MM.1S (cell line): Measurements from ENCODE around the gene VGLL4.

ENCODE experiments used
- DNase-seq: peaks from one replicate; pipeline ENCODE4 v3.0.0-alpha.2; 2015
- H2AFZ ChIP-seq: fragments of 300-600 bp; sonication (generic); 2 replicates; pipeline ENCODE4 v1.6.0; 2016; ENCODE audit warnings: antibody characterized with exemption, low read length
- H3F3A ChIP-seq: fragments of 300-600 bp; sonication (generic); 2 replicates; pipeline ENCODE4 v1.6.1; 2016; ENCODE audit warnings: mild to moderate bottlenecking, antibody characterized with exemption, low read length, moderate library complexity, mixed read lengths; ENCODE audit not compliant: insufficient read depth
- H3K27ac ChIP-seq: fragments of 300-600 bp; sonication (generic); 2 replicates; pipeline ENCODE4 v1.5.1; 2016; ENCODE audit warnings: mild to moderate bottlenecking, low read length
- H3K27me3 ChIP-seq: fragments of 300-600 bp; sonication (generic); replicated peaks from 2 replicates; pipeline ENCODE4 v1.6.0; 2016; ENCODE audit warnings: low read length; ENCODE audit not compliant: insufficient read depth
- H3K36me3 ChIP-seq: fragments of 300-600 bp; sonication (generic); replicated peaks from 2 replicates; pipeline ENCODE4 v1.6.1; 2016; ENCODE audit warnings: mild to moderate bottlenecking, low read length, mixed read lengths; ENCODE audit not compliant: insufficient read depth
- H3K4me1 ChIP-seq: fragments of 300-600 bp; sonication (generic); 2 replicates; pipeline ENCODE4 v1.6.1; 2016; ENCODE audit warnings: low read length, mixed read lengths
- H3K4me2 ChIP-seq: fragments of 300-600 bp; sonication (generic); 2 replicates; pipeline ENCODE4 v1.6.0; 2016; ENCODE audit warnings: low read depth, low read length
- H3K4me3 ChIP-seq: fragments of 300-600 bp; sonication (generic); 2 replicates; pipeline ENCODE4 v1.5.1; 2016; ENCODE audit warnings: low read length, mixed read lengths
- H3K79me2 ChIP-seq: fragments of 300-600 bp; sonication (generic); 2 replicates; pipeline ENCODE4 v1.6.1; 2016; ENCODE audit warnings: mixed run types, low read length, mixed read lengths
- H3K9ac ChIP-seq: fragments of 300-600 bp; sonication (generic); 2 replicates; pipeline ENCODE4 v1.6.1; 2016; ENCODE audit warnings: low read length, mixed read lengths
- H3K9me2 ChIP-seq: fragments of 300-600 bp; sonication (generic); replicated peaks from 2 replicates; pipeline ENCODE4 v1.6.1; 2016; ENCODE audit warnings: mild to moderate bottlenecking, low read length, mixed read lengths; ENCODE audit not compliant: insufficient read depth
- H3K9me3 ChIP-seq: fragments of 300-600 bp; sonication (generic); replicated peaks from 2 replicates; pipeline ENCODE4 v1.6.1; 2016; ENCODE audit warnings: mild to moderate bottlenecking, low read length, mixed read lengths; ENCODE audit not compliant: insufficient read depth
- H4K20me1 ChIP-seq: fragments of 300-600 bp; sonication (generic); 2 replicates; pipeline ENCODE4 v1.6.1; 2016; ENCODE audit warnings: mild to moderate bottlenecking, low read length, moderate library complexity, mixed read lengths; ENCODE audit not compliant: insufficient read depth
- EZH2 ChIP-seq: fragments of 300-600 bp; sonication (generic); optimal IDR thresholded peaks from 2 replicates; pipeline ENCODE3; 2017; ENCODE audit warnings: low read depth, mild to moderate bottlenecking, antibody characterized with exemption, low read length, mixed read lengths
- EZH2phosphoT487 ChIP-seq: fragments of 300-600 bp; sonication (generic); IDR thresholded peaks from 2 replicates; pipeline ENCODE4 v1.6.1; 2018; ENCODE audit warnings: antibody characterized with exemption, low read length
- TF ChIP-seq, protein P1 (sequence below): fragments of 300-600 bp; sonication (generic); IDR thresholded peaks from 2 replicates; pipeline ENCODE4 v1.5.1; 2016; ENCODE audit warnings: antibody characterized with exemption, low read length, mixed read lengths

VGLL4 gene

DNA sequence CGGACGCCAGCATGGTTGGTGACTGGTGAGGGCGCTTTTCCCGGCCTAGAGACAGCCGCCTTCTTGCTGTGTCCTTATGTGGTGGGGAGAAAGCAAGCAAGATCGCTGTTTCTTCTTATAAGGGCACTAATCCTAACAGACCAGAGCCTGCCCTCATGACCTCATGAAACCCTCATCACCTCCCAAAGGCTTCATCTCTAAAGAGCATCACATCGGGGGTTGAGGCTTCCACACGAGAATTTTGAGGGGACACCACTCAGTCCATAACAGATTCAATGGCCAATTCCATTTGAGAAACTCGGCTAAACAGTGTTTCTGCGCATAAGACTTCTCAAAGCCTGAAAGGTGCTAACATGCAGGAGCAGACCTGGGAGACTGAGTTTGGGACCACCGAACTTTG lies 54.0 kb downstream of the VGLL4 start:
- H3K27me3 ChIP-seq: no peaks in the 10 kb centered on the region
- no peaks in the 10 kb centered on the region for H3K36me3 ChIP-seq
- no peak overlapping the region for H3K4me2 ChIP-seq
- H3F3A ChIP-seq: no peaks in the 10 kb centered on the region
- H3K4me1 ChIP-seq: no peaks in the 10 kb centered on the region
- H3K27ac ChIP-seq: no peak overlapping the region
- no peak overlapping the region for H3K4me3 ChIP-seq
- TF ChIP-seq, protein P1, sequence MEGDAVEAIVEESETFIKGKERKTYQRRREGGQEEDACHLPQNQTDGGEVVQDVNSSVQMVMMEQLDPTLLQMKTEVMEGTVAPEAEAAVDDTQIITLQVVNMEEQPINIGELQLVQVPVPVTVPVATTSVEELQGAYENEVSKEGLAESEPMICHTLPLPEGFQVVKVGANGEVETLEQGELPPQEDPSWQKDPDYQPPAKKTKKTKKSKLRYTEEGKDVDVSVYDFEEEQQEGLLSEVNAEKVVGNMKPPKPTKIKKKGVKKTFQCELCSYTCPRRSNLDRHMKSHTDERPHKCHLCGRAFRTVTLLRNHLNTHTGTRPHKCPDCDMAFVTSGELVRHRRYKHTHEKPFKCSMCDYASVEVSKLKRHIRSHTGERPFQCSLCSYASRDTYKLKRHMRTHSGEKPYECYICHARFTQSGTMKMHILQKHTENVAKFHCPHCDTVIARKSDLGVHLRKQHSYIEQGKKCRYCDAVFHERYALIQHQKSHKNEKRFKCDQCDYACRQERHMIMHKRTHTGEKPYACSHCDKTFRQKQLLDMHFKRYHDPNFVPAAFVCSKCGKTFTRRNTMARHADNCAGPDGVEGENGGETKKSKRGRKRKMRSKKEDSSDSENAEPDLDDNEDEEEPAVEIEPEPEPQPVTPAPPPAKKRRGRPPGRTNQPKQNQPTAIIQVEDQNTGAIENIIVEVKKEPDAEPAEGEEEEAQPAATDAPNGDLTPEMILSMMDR: no peak
- TF ChIP-seq EZH2 (no peak), EZH2phosphoT487 (no peak)
- no peak for DNase-seq
- H3K9me3 ChIP-seq: no peaks in the 10 kb centered on the region
- H3K79me2 ChIP-seq: peaks cover 75% of the 10 kb centered on the region
- H3K9me2 ChIP-seq: no peaks in the 10 kb centered on the region
- H3K9ac ChIP-seq: no peak overlapping the region
- no peak overlapping the region for H2AFZ ChIP-seq
- H4K20me1 ChIP-seq: no peaks in the 10 kb centered on the region

DNA sequence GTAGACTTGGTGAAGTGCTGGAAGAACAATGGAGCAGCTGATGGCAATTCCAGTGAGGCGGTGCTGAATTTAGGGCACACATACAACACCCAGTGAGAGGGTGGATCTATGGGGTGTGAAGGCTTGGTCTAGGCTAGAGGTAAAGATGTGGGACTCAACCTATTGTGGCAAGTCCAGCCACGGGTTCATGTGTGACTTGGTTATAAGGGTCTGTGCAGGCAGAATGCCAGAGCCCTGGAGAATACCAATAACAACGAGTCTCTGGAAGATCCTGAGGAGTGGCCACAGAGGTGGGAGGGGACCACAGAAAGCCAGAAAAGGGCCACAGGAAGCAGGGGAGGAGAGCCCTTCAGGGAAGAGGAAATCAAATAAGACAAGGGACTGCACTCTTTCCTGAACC lies 55.0 kb downstream of the VGLL4 start:
- H3K79me2 ChIP-seq: peaks cover 72% of the 10 kb centered on the region
- H2AFZ ChIP-seq: no peak overlapping the region
- H3K4me3 ChIP-seq: no peak overlapping the region
- no peak overlapping the region for H3K4me2 ChIP-seq
- no peak for TF ChIP-seq EZH2
- TF ChIP-seq, protein P1: no peak
- TF ChIP-seq EZH2phosphoT487: no peak
- no peaks in the 10 kb centered on the region for H3K27me3 ChIP-seq
- H3F3A ChIP-seq: no peaks in the 10 kb centered on the region
- DNase-seq: no peak
- no peaks in the 10 kb centered on the region for H3K9me2 ChIP-seq
- no peaks in the 10 kb centered on the region for H3K9me3 ChIP-seq
- no peaks in the 10 kb centered on the region for H3K4me1 ChIP-seq
- no peaks in the 10 kb centered on the region for H4K20me1 ChIP-seq
- no peak overlapping the region for H3K27ac ChIP-seq
- H3K9ac ChIP-seq: no peak overlapping the region
- no peaks in the 10 kb centered on the region for H3K36me3 ChIP-seq

DNA sequence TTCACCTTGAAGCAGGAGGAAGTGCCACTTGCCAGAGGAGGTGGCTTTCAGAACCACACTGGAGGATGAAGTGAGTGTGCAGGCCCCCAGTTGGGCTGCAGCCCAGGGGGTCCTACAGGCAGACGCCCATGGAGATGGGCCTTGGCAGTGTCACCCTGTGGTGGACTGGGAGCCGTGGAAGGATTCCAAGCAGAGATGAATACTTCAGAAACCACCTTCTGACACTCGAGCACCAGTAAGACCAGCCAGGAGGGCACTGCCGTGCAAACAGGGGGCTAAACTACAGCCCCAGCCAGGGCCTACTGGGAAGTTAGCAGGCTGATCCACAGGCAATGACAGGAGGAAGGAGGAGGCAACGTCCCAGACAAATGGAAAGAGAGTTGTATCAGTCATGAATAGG lies 55.4 kb downstream of the VGLL4 start:
- Histone ChIP-seq H3K36me3 (no peaks in the 10 kb centered on the region), H3K4me1 (no peaks in the 10 kb centered on the region), H3K27me3 (no peaks in the 10 kb centered on the region), H3K4me3 (no peak overlapping the region), H3K9me3 (no peaks in the 10 kb centered on the region), H3F3A (no peaks in the 10 kb centered on the region), H3K9ac (no peak overlapping the region), H3K79me2 (peaks cover 72% of the 10 kb centered on the region), H4K20me1 (no peaks in the 10 kb centered on the region), H3K27ac (no peak overlapping the region), H3K9me2 (no peaks in the 10 kb centered on the region), H3K4me2 (no peak overlapping the region), H2AFZ (no peak overlapping the region)
- TF ChIP-seq EZH2 (no peak), EZH2phosphoT487 (no peak)
- TF ChIP-seq, protein P1: no peak
- DNase-seq: no peak
